GM03348 (cell line): ENCODE measurements around the gene NUP188.
"Not testable (repeated sequence)": the region's sequence is repeated elsewhere in the genome, so short reads cannot be mapped to it uniquely, and the experiment has no call there.

Experiments
- DNase-seq: peaks from one replicate; pipeline ENCODE4 v3.0.0; 2012; ENCODE audit warnings: low spot score

The NUP188 gene

DNA sequence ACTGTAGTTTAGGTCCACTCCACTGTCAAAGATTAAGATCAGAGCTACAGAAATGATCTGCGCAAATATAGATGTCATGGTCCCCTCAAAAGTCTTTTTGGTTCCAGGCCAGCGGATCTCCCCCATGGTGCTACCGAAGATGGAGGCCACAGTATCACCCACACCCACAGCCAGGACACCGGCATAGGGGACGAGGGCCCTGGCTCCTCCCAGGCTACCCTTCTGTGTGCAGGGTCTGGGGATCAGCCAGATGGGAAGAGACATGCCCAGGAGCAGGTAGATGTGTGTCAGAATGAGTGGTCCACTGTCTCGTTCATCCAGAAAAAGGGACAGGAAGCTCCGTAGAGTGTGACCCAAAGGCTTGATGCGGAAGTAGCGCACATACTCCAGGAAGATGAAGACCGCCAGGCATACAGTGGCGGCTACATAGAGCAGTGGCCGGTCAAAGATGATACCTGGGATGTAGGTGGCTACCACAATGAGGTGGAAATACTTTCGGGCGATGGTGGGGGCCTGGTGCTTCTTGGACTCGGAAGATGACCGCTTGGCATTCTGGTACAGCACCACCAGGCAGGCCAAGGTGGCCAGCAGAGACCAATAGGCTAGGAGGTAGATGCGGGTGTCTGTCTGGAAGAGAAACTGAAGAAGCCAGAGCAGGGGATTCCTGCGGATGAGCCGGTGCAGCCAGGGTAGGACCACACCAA, 1.5 kb upstream of the NUP188 start:
- DNase-seq: no peak

GRCh38 chr9:128946571-128947276, 775 bp upstream of the NUP188 start:
- no peak for DNase-seq

- no peak for DNase-seq
These were observed 297 bp upstream of the NUP188 start for GRCh38 chr9:128947277-128947526.

DNA sequence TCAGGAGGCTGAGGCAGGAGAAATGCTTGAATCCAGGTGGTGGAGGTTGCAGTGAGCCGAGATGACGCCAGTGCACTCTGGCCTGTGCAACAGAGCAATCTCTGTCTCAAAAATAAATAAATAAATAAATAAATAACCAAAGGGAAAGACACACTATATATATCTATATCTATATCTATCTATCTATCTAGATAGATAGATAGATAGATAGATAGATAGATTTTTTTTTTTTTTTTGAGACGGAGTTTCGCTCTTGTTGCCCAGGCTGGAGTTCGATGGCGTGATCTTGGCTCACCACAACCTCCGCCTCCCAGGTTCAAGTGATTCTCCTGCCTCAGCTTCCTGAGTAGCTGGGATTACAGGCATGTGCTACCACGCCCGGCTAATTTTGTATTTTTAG, 13.9 kb downstream of the NUP188 start:
- not testable (repeated sequence) for DNase-seq

DNA sequence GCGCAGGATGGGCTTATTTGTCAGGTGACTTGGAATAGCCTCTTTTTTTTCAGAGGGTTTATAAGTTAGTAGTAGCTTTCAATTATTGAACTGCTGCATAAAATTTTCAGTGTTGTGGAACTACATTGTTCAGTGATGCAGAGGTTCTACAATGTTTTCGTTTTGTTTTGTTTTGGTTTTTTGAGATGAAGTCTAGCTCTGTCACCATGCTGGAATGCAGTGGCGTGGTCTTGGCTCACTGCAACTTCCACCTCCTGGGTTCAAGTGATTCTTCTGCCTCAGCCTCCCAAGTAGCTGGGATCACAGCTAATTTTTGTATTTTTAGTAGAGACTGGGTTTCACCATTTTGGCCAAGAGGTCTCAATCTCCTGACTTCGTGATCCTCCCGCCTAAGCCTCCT, 22.0 kb downstream of the NUP188 start:
- DNase-seq: no peak

GRCh38 chr9:128972956-128973355, 25.5 kb downstream of the NUP188 start:
- DNase-seq: peak; percentile 67

DNA sequence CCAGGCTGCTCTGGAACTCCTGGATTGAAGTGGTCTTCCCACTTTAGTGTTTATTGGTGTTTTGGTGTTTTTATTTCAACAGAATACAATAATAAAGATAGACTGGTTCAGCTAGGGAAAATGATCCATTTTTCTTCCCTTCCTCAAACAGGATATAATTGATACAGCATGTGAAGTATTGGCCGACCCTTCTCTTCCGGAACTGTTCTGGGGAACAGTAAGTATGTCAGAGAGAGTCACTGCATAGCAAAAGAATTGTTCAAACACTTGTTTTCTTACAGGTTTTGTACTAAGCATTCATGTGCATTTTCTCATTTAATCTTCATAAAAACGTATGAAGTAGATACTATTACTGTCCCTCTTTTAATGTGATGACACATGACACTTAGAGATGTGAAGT, 31.6 kb downstream of the NUP188 start:
- DNase-seq: peak; percentile 52

- DNase-seq: no peak
These were observed 36.0 kb downstream of the NUP188 start for GRCh38 chr9:128983536-128983935.

- no peak for DNase-seq
These were observed 39.2 kb downstream of the NUP188 start for GRCh38 chr9:128986671-128987070.

- peak; percentile 88 for DNase-seq
These were observed 40.3 kb downstream of the NUP188 start for GRCh38 chr9:128987805-128988204.

DNA sequence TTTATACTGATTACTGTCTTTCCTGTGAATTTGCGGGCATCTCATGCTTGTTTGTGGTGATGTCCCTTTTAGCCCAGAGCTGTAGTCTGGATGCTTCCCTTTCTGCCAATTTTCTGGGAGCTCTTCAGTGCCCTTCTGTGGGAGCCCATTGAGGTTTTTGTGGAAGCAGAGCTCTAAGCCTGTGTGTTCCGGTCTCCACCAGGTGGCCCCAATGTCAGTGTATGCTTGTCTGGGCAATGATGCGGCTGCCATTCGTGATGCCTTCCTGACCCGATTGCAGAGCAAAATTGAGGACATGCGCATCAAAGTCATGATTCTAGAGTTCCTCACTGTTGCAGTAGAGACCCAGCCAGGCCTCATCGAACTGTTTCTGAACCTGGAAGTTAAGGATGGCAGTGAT, 45.5 kb downstream of the NUP188 start:
- no peak for DNase-seq

DNA sequence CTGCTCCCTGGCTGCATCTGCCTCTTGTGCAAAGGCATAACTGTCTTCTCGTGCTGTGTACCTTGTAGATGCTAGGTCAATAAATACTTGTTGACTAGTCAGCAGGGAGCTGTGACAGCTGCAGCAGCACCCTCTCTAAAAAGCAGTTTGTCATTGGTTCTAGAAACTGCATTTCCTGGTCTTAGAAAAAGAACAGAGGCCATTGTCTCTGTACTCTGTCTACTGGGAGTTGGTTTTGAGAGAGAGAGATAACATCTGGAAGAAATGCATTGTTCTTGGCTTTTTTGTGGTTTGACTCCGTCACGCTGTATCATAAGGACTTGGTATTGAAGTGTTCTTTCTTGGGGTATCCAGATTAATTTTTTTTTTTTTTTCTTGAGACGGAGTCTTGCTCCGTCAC, 48.3 kb downstream of the NUP188 start:
- no peak for DNase-seq

DNA sequence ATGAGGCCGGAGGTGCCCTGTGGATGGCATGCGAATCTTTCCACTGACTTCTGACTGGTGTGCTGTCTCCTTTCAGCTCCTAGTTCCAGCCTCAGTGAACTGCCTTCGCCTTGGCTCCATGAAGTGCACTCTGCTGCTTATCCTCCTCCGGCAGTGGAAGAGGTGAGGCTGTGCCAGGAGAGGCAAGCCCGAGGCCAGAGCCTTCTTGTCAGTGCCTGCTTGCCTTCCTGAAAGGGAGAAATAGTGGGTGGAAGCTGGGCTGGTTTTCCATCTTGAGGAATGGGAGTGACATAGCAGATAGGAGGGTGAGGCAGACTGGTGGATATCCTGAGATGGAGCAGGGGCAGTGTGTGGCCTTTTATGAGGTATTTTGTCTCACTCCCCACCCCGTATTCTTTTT, 51.0 kb downstream of the NUP188 start:
- no peak for DNase-seq

DNA sequence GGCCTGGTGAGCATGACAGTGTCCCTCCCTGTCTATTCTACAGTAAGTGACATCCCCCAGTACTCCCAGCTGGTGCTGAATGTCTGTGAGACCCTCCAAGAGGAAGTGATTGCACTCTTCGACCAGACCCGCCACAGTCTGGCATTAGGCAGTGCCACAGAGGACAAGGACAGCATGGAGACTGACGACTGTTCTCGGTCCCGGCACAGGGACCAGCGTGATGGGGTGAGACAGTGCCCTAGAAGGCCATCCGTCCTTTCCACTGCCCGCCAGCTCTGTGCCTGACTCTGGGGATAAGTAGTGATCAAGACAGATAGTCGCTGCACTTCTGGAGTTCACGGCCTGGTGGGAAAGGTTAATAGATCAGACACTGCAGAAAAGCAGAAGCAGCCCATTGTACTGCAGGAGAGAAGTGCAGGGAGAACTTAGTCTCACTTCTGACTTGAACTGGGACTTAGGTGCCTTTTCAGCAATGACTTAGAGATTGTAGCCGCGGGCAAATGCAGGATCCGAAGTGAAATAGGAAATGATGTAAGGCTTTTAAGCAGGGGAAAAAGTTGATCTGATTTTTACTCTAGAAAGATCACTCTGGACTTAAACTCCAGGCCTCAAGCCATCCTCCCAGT, 52.2 kb downstream of the NUP188 start:
- DNase-seq: no peak

- DNase-seq: no peak
These were observed 54.2 kb downstream of the NUP188 start for GRCh38 chr9:129001504-129002325.

GRCh38 chr9:129002992-129003391, 55.5 kb downstream of the NUP188 start:
- DNase-seq: no peak

DNA sequence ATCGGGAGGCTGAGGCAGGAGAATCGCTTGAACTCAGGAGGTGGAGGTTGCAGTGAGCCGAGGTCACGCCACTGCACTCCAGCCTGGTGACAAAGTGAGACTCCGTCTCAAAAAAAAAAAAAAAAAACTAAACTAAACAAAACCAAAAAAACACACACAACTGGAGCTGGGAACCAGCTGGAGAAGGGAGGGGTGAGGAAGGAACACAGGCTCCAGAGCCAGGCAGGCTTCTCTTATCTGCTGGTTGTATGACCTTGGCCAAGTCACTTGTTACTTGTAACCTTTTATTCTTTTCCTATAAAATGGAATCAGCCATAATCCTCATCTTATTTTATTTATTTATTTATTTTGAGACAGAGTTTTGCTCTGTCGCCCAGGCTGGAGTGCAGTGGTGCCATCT, 56.7 kb downstream of the NUP188 start:
- DNase-seq: not testable (repeated sequence)

GRCh38 chr9:129005336-129005997, 58.0 kb downstream of the NUP188 start:
- no peak for DNase-seq

- DNase-seq: peak; percentile 93
These were observed 59.0 kb downstream of the NUP188 start for GRCh38 chr9:129006328-129007034.

DNA sequence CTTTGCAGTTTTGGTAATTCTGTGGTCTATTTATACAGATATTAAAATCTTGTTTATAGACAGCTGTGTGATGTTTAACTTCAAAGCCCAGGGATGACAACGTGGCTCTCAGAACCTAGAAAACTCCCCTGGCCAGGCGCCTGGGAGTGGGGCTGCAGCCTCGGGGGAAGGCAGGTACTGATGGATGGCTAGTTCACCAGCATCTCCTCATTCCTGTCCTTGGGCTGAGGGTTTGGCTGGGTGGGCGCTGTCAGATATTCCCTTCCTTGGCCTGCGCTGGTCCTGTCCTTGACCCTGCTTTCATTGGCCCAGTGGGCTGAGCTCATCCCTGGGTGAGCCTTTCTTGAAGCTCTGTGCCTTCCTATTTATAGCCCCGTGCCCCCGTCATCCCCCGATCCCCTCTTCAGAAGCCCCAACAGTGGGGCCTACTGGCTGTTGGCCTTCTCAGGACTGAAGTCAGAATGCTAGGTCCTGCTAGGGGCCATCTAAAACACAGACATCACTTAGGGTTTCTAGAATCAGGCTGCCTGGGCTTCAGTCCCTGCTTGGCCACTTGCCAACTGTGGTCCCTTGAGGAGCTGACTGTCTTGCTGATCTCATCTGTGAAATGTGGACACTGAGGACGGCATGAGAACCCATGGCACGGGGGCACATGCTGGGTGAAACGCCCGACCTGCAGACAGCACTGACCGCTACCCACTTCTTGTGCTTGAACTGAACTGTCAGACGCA, 59.7 kb downstream of the NUP188 start:
- DNase-seq: no peak
